MV-4-11 (cell line): ENCODE measurements around the gene MCHR1.
"Not testable (repeated sequence)": the region's sequence is repeated elsewhere in the genome, so short reads cannot be mapped to it uniquely, and the experiment has no call there.

Experiments used
- DNase-seq: peaks from one replicate; lab custom pipeline; 2025; lab: John Stamatoyannopoulos, UW

MCHR1 gene

DNA sequence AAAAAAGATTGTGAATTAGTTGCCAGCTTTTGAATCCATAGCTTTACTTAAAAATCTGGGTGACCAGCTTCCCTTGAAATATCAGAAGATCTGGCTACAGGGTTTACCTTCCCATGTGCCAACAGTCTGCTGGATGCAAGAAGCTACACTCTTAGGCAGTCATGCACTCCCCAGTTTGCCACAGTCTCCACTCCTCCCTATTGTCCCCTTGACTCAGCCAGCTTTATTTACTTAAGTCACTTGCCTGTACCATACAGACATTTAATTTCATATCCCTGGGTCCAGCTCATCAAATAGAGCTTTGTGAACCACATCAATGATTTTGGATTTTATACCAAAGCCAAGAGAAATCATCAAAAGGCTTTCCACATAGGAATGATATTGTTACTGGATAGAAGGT lies 12.2 kb downstream of the MCHR1 start:
- no peak for DNase-seq

DNA sequence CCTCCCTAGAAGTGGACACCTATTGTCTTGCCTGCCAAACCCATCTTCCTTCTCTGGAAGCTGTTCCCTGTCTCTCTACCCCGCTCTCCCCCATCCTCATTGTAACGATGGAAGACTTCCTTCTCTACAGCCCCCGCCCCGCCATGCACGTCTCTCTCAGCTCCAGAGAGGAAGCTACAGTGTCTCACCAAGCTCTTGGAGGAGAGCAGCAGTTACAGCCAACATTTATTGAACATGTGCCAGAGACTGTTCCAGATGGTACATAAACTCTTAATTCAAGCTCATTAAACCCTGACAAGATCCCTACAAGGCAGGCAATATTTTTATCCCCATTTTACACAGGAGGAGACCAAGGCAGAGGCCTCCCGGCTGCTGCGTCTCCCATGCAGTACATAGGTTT lies 15.1 kb downstream of the MCHR1 start:
- DNase-seq: no peak

GRCh38 chr22:40701274-40701673 lies 22.0 kb downstream of the MCHR1 start:
- DNase-seq: no peak

GRCh38 chr22:40703174-40703573 lies 23.9 kb downstream of the MCHR1 start:
- peak; percentile 47 for DNase-seq

DNA sequence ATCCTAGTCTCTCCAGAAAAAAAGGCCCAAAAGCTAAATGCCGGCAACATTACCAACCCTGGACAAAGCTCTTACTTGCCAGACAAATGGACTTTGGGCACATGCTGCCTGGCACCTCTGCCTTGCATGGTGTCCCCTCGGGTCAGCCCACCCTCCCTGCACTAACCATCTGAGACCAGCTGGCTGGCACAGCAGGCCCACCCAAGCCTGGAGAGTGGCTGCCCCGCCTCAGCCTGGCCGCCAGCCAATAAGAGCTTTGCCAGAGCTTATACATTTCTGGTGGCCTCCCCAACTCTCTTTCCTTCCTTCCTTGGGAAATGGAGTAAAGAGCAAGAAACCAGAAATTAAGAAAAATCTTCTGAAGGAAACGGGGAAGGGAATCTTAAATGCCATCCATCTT lies 24.5 kb downstream of the MCHR1 start:
- no peak for DNase-seq

- DNase-seq: no peak
These were observed 26.8 kb downstream of the MCHR1 start for GRCh38 chr22:40705918-40706682.

DNA sequence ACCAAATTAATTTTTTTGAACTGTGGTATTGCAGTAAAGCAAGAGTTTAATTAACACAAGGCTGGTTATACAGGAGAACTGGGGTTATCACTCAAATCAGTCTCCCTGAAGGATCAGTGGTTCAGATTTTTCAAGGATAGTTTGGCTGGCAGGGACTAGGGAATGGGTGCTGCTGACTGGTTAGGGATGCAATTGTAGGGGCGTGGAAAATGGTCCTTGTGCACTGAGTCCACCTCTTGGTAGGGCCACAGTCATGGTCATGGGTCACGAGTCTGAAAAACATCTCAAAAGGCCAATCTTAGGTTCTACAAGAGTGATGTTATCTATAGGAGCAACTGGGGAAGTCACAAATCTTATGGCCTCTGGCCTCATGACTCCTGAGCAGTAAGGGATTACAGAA lies 27.9 kb downstream of the MCHR1 start:
- no peak for DNase-seq

- no peak for DNase-seq
These were observed 28.9 kb downstream of the MCHR1 start for GRCh38 chr22:40708177-40708576.

GRCh38 chr22:40709752-40710413 lies 30.6 kb downstream of the MCHR1 start:
- DNase-seq: peak; percentile 37

DNA sequence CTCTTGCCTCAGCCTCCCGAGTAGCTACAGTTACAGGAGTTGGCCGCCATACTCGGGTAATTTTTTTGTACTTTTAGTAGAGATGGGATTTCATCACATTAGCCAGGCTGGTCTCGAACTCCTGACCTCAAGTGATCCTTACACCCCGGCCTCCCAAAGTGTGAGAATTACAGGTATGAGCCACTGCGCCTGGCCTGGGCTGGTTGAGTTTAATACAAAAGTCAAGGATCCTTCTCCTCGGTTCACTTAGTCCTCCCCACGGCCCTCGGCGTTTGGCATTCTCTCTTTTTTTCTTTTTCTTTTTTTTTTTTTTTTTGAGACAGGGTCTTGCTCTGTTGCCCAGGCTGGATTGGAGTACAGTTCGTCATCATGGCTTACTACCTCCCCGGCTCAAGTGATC lies 33.0 kb downstream of the MCHR1 start:
- DNase-seq: no peak

- DNase-seq: no peak
These were observed 35.4 kb downstream of the MCHR1 start for GRCh38 chr22:40714499-40715337.

- DNase-seq: no peak
These were observed 36.8 kb downstream of the MCHR1 start for GRCh38 chr22:40716116-40716515.

GRCh38 chr22:40717657-40718056 lies 38.4 kb downstream of the MCHR1 start:
- DNase-seq: not testable (repeated sequence)

DNA sequence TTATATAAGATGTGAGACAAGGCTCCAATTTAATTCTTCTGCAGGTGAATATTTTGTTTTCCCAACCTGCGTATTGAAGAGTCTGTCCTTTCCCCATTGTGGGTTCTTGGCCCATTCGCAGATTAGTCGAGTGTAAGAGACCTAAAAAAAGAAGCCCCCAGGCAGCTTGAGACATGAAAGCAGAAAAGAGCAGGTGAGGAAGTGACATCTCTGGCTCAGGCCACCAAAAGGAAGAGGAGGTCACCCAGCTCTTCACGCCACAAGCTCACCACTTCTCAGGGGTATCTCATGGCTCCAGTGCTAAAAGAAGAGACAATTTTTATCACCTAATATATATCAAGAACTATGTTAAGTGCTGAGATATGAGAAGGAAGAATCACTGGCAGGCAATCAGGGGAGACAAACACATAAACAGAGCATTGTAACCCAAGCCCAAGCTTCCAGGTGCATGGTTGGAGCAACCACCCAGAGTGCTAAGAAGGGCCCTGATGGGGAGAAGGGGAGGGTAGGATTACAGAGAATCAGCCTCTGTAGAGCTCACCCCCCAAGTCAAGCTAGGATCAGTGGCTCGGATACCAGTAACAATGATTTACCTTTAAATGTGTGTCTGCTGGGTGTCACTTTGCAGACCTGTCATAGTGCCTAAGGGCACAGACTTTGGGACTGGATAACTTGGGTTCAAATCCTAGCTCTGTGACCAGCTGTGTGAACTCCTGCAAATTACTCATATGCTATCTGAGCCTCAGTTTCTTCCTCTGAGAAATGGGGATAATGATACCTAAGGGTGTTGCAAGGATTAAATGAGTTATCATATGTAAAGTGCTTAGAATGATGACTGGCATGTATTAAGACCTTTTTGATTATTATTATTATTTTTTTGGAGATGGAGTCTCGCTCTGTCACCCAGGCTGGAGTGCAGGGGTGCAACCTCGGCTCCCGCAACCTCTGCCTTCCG lies 39.2 kb downstream of the MCHR1 start:
- DNase-seq: no peak

DNA sequence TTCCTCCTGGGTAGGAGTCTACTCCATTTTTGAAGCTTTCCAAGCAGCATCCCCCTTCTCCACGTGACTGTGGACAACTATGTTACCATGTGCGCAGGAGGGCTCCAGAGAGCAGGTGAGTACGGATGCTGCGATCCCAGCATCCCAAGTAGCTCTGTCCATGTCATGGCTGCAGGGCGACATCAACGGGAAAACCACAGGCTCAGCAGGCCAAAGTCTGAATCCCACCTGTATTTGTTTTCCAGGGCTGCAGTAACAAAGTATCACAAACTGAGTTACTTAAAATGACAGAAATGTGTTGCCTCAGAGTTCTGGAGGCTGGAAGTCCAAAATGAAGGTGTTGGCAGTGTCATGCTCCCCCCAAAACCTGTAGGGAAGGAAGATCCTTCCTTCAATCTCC lies 40.3 kb downstream of the MCHR1 start:
- DNase-seq: no peak

DNA sequence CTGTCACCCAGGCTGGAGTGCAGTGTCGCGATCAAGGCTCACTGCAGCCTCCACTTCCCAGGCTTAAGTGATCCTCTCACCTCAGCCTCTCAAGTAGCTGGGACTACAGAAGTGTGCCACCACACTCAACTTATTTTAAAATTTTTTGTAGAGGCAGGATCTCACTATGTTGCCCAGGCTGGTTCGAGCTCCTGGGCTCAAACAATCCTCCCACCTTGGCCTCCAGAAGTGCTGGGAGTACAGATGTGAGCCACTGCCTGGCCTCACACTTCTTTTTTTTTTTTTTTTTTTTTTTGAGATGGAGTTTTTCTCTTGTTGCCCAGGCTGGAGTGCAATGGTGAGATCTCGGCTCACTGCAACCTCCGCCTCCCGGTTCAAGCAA lies 40.9 kb downstream of the MCHR1 start:
- DNase-seq: not testable (repeated sequence)

GRCh38 chr22:40720538-40721256 lies 41.4 kb downstream of the MCHR1 start:
- no peak for DNase-seq

DNA sequence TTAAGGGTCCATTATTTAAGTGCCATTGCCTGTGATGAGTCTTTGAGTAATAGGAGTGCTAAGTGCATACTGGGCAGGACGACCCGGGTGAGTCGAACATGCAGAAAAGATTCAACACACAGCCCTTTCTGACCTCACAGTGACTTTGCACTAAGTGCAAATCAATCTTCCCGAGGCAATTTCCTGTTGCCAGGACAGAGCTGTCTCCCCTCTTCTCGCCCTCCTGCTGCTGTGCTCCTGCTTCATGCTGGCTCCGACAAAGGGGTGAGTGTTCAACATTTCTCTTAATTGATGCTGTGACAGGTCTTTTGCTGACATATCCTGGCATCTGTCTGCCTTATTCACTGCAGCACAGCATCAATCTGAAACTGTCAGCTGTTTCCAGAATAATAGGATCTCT lies 42.0 kb downstream of the MCHR1 start:
- no peak for DNase-seq

DNA sequence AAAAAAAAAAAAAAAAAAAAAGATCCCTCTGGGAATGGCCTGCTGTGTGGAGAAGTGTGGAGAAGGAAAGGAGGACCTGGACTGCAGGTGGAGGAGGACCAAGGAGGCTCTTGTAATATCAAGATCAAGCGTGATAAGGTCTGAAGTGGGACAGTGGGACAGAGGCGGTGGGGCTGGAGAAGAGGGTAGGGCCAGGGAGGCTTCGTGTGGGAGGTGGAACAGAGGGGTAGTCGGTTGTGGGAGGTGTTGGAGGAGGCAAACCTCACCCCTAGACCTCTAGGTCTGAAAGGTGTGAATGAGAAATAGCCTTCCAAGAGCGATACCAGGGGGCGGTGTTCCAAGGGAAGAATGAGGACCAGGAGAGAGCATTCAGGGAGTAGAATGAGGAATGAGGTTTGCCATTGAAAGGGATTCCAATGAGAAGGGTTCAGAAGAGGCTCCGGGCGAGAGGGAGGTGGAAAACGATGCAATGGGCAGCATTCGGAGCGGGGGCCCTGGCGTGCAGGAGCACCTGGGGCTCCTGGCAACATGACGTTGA lies 44.2 kb downstream of the MCHR1 start:
- no peak for DNase-seq

DNA sequence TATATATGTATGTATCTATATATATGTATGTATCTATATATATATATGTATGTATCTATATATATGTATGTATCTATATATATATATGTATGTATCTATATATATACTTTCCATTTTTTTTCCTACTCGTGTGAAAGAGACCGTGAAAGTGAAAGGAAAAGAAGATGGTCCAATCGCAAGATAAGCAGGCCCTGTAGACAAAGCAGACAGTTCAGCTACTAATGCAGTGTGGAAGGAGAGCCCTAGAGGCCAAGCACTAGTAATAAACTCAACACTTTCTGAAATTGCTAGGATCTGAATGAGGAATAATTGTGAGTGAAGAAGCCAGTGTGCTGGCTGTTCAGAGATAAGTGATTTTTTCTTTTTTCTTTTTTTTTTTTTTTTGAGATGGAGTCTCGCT lies 47.2 kb downstream of the MCHR1 start:
- DNase-seq: peak; percentile 31
